Loucy (cell line): ENCODE measurements around the gene PPIE.

Experiments
- EZH2phosphoT487 ChIP-seq: fragments of 200-600 bp; IDR thresholded peaks from 2 replicates; pipeline ENCODE4 v1.6.1; 2018; ENCODE audit warnings: antibody characterized with exemption, mild to moderate bottlenecking, moderate library complexity, borderline replicate concordance
- TF ChIP-seq, protein P1 (sequence below): fragments of 200-600 bp; sonication (generic); conservative IDR thresholded peaks from 2 replicates; pipeline ENCODE4 v1.5.1; 2014; ENCODE audit warnings: mild to moderate bottlenecking, antibody characterized with exemption, low read length

DNA sequence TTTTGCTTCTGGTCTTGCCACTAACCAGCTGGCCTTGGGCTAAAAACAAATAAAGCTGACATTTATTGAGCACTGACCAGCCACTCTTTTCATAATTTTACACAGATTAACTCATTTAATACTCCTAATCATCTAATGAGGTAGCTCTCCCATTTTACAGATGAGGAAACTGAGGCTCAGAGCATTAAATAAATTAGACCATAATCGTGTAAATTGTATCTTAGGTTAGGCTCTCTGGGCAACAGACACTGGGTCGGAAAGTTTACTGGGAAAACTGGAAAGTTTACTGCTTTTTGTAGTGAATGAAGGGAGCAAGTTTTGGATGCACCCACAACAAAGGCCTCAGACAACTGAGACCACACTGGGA is 42.6 kb downstream of the PPIE start:
- TF ChIP-seq, protein P1, sequence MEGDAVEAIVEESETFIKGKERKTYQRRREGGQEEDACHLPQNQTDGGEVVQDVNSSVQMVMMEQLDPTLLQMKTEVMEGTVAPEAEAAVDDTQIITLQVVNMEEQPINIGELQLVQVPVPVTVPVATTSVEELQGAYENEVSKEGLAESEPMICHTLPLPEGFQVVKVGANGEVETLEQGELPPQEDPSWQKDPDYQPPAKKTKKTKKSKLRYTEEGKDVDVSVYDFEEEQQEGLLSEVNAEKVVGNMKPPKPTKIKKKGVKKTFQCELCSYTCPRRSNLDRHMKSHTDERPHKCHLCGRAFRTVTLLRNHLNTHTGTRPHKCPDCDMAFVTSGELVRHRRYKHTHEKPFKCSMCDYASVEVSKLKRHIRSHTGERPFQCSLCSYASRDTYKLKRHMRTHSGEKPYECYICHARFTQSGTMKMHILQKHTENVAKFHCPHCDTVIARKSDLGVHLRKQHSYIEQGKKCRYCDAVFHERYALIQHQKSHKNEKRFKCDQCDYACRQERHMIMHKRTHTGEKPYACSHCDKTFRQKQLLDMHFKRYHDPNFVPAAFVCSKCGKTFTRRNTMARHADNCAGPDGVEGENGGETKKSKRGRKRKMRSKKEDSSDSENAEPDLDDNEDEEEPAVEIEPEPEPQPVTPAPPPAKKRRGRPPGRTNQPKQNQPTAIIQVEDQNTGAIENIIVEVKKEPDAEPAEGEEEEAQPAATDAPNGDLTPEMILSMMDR, result no peak
- no peak for TF ChIP-seq EZH2phosphoT487
